Esophagus squamous epithelium (tissue), 5 donors: ENCODE data around the gene USP6. TPM values are rescaled to one million over a fixed set of nuclear protein-coding genes. Genes with fewer than 3 reads are reported as not detected.

Experiments used
- DNase-seq: peaks from one replicate; lab custom pipeline; 2025; lab: John Stamatoyannopoulos, UW
- H3K27ac ChIP-seq, 4 donors: fragments of 200-600 bp; sonication (generic); one replicate each; pipeline ENCODE4 v1.5.1; 2016 to 2019; ENCODE audit warnings: mild to moderate bottlenecking in 1 of 4
- H3K27me3 ChIP-seq, 4 donors: fragments of 200-600 bp; sonication (generic); 1 replicate in 3 of 4; 2 replicates in 1 of 4; pipeline versions ENCODE4 v1.5.1 to v1.6.0; 2017 to 2021; ENCODE audit warnings: antibody characterized with exemption in 1 of 4
- H3K36me3 ChIP-seq, 3 donors: fragments of 200-600 bp; sonication (generic); one replicate each; pipeline ENCODE4 v1.5.1; 2016 to 2019
- H3K4me1 ChIP-seq, 3 donors: fragments of 200-600 bp; sonication (generic); one replicate each; pipeline ENCODE4 v1.5.1; 2017 to 2019
- H3K4me3 ChIP-seq, 4 donors: fragments of 200-600 bp; sonication (generic); 1 replicate in 3 of 4; 2 replicates in 1 of 4; pipeline ENCODE4 v1.5.1; 2016 to 2019; ENCODE audit warnings: mild to moderate bottlenecking in 2 of 4, moderate library complexity in 1 of 4
- H3K9me3 ChIP-seq, 3 donors: fragments of 200-600 bp; sonication (generic); one replicate each; pipeline ENCODE4 v1.5.1; 2016 to 2019
- POLR2A ChIP-seq, 4 donors: fragments of 450-650 bp; IDR thresholded peaks; one replicate each; pipeline ENCODE4 v1.6.1; 2017; ENCODE audit warnings: antibody characterized with exemption in 4 of 4, mild to moderate bottlenecking in 4 of 4, moderate library complexity in 3 of 4
- WGBS, 2 donors: methylation state at CpG; one replicate each; pipeline ENCODE4 v1.1.5; 2018; 5-methylcytosine and 5-hydroxymethylcytosine counted together
- intact Hi-C: fragments of 100-400 bp; cut with DNase I; formaldehyde crosslinking; loops from one replicate; pipeline ENCODE4 v1.15.0; 2022
- total RNA-seq, 4 donors: library from RNA; depleted of rRNA; stranded (reverse); fragments of >200 nt; gene quantifications; one replicate each; pipeline ENCODE4 v1.1.0, GENCODE V29; 2016
- TF ChIP-seq, protein P1 (sequence below), 6 experiments: fragments of 450-650 bp in 4 of 6; fragments of 200-600 bp in 2 of 6; sonication (generic) in 2 of 6; IDR thresholded peaks; one replicate each; pipeline ENCODE4 v1.5.1; 2016 to 2019; ENCODE audit warnings: antibody characterized with exemption in 6 of 6, mild to moderate bottlenecking in 4 of 6, moderate library complexity in 4 of 6
- donor health status: DM: yes; HTN: yes; CAD: no.

Gene USP6
- total RNA-seq, 4 donors from 2014 or later, result under 0.01 to 0.09 TPM; not detected in 2

GRCh38 chr17:5203178-5203907 lies 87.5 kb downstream of the USP6 start:
- no peaks in the 10 kb centered on the region for H3K9me3 ChIP-seq
- no peak overlapping the region for H3K27ac ChIP-seq
- H3K4me1 ChIP-seq, result no peaks in the 10 kb centered on the region
- no peaks in the 10 kb centered on the region for H3K36me3 ChIP-seq
- TF ChIP-seq, protein P1, sequence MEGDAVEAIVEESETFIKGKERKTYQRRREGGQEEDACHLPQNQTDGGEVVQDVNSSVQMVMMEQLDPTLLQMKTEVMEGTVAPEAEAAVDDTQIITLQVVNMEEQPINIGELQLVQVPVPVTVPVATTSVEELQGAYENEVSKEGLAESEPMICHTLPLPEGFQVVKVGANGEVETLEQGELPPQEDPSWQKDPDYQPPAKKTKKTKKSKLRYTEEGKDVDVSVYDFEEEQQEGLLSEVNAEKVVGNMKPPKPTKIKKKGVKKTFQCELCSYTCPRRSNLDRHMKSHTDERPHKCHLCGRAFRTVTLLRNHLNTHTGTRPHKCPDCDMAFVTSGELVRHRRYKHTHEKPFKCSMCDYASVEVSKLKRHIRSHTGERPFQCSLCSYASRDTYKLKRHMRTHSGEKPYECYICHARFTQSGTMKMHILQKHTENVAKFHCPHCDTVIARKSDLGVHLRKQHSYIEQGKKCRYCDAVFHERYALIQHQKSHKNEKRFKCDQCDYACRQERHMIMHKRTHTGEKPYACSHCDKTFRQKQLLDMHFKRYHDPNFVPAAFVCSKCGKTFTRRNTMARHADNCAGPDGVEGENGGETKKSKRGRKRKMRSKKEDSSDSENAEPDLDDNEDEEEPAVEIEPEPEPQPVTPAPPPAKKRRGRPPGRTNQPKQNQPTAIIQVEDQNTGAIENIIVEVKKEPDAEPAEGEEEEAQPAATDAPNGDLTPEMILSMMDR (IDR thresholded peaks at IDR 0.05), result no peak
- TF ChIP-seq POLR2A (IDR thresholded peaks at IDR 0.05), result no peak
- H3K27me3 ChIP-seq, result no peaks in the 10 kb centered on the region
- intact Hi-C loops, result no loop called here
- no peak for DNase-seq
- 92 to 95% methylated on average over 12 to 13 of the region's 14 CpGs for WGBS, 2 donors
- H3K4me3 ChIP-seq, result no peak overlapping the region

GRCh38 chr17:5203908-5204294 lies 88.1 kb downstream of the USP6 start:
- no peaks in the 10 kb centered on the region for H3K4me1 ChIP-seq
- no peaks in the 10 kb centered on the region for H3K27me3 ChIP-seq
- H3K27ac ChIP-seq, result no peak overlapping the region
- no peaks in the 10 kb centered on the region for H3K36me3 ChIP-seq
- no peak for TF ChIP-seq POLR2A (IDR thresholded peaks at IDR 0.05)
- TF ChIP-seq, protein P1 (IDR thresholded peaks at IDR 0.05), result no peak
- intact Hi-C loops, result no loop called here
- DNase-seq, result no peak
- 62 to 80% methylated on average over 1 of the region's 1 CpG for WGBS, 2 donors
- no peak overlapping the region for H3K4me3 ChIP-seq
- H3K9me3 ChIP-seq, result no peaks in the 10 kb centered on the region

DNA sequence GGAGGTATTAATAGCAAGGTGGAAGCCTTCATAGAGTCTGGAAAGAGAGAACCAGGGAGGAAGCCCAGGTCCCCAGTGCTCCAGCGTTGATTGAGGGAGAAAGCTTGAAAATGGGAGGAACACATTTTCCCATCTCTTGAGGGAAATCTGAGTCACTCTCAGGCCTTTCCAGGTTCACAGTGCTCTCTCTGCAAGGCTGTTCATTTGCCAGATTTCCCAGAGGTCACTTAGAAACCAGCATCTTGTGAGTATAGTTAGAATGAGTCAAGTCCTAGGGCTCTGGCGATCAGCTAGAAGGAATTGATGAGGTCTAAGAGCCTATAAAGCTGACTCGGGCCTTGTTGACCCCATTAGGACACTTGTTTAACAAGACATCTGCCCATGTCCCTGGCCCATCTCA lies 93.6 kb downstream of the USP6 start:
- TF ChIP-seq, protein P1 (IDR thresholded peaks at IDR 0.05), result no peak
- TF ChIP-seq POLR2A (IDR thresholded peaks at IDR 0.05), result no peak
- WGBS, 2 donors, result 88 to 96% methylated on average over 2 to 3 of the region's 3 CpGs
- H3K27me3 ChIP-seq, result no peaks in the 10 kb centered on the region
- no peak overlapping the region for H3K4me3 ChIP-seq
- DNase-seq, result no peak
- no peaks in the 10 kb centered on the region for H3K9me3 ChIP-seq
- no peaks in the 10 kb centered on the region for H3K4me1 ChIP-seq
- intact Hi-C loops, result no loop called here
- peaks cover 0 to 16% (median 0%) of the 10 kb centered on the region in 3 donors for H3K36me3 ChIP-seq
- H3K27ac ChIP-seq, result no peak overlapping the region

- 88 to 100% methylated on average over 4 to 5 of the region's 5 CpGs for WGBS, 2 donors
- no peak overlapping the region for H3K4me3 ChIP-seq
- no peak for DNase-seq
- H3K4me1 ChIP-seq, result no peaks in the 10 kb centered on the region
- H3K27me3 ChIP-seq, result no peaks in the 10 kb centered on the region
- no peak overlapping the region for H3K27ac ChIP-seq
- peaks cover 0 to 20% (median 0%) of the 10 kb centered on the region in 3 donors for H3K36me3 ChIP-seq
- intact Hi-C loops, result no loop called here
- no peaks in the 10 kb centered on the region for H3K9me3 ChIP-seq
- TF ChIP-seq, protein P1 (IDR thresholded peaks at IDR 0.05), result no peak
- no peak for TF ChIP-seq POLR2A (IDR thresholded peaks at IDR 0.05)
Measured at GRCh38 chr17:5210091-5210490, 94.3 kb downstream of the USP6 start.

GRCh38 chr17:5210614-5211252 lies 94.9 kb downstream of the USP6 start:
- H3K9me3 ChIP-seq, result no peaks in the 10 kb centered on the region
- no peak for DNase-seq
- peaks cover 0 to 26% (median 2%) of the 10 kb centered on the region in 3 donors for H3K36me3 ChIP-seq

More at GRCh38 chr17:5210614-5211252, 94.9 kb downstream of the USP6 start:
- intact Hi-C loops, result no loop called here
- TF ChIP-seq POLR2A (IDR thresholded peaks at IDR 0.05), result no peak
- TF ChIP-seq, protein P1 (IDR thresholded peaks at IDR 0.05), result no peak
- 79 to 96% methylated on average over 8 of the region's 8 CpGs for WGBS, 2 donors
- Histone ChIP-seq H3K27me3 (no peaks in the 10 kb centered on the region), H3K4me1 (no peaks in the 10 kb centered on the region), H3K4me3 (no peak overlapping the region), H3K27ac (peak overlapping the region in 2 of 4 donors; percentile 6 to 29)
